ENCODE results near the gene MIB1. TPM values are rescaled to one million over a fixed set of nuclear protein-coding genes. Genes with fewer than 3 reads are reported as not detected.

MIB1 gene
- total RNA-seq, 1 experiment from 2014 or later: 48.8 TPM

- Mint-ChIP-seq H3K4me3 (peak overlapping the region; percentile 54 to 76), H3K36me3 (ENCODE audit: insufficient read depth in 1 of 3, low read depth in 3 of 3) (0 out of 7 replicates have a peak, but pooled peaks cover 0 to 6% (median 0%) of the 10 kb centered on the region in 3 experiments), H3K4me1 (peaks cover 59 to 67% of the 10 kb centered on the region in 2 experiments), H3K9me3 (no peaks in the 10 kb centered on the region; a peak in 2 of 5 replicates), H3K27ac (peak overlapping the region in 1 of 3 experiments; percentile 48; a peak in 1 of 7 replicates), H3K27me3 (ENCODE audit: low read depth) (no peaks in the 10 kb centered on the region)
- H3K4me2 ChIP-seq (ENCODE audit: insufficient read depth, insufficient read length, low read length): no peak overlapping the region
- peaks cover 26% of the 10 kb centered on the region; the same call in 1 of the 2 replicates for H3K79me2 ChIP-seq (ENCODE audit: insufficient read depth, low read length)
- H3K14ac ChIP-seq (ENCODE audit: insufficient read depth, low read length): no peak overlapping the region
- no peak overlapping the region for H2BK12ac ChIP-seq (ENCODE audit: insufficient read length, low read depth, low read length)
- H4K20me1 ChIP-seq (ENCODE audit: control insufficient read depth, insufficient read depth, insufficient read length): no peaks in the 10 kb centered on the region
- WGBS (ENCODE audit: extremely low coverage, insufficient read length, low lambda C conversion rate): no CpG with 5 or more reads among the region's 7 CpGs
- H3K56ac ChIP-seq (ENCODE audit: insufficient read length, low read depth, low read length): no peak overlapping the region
- no peak overlapping the region for H3K18ac ChIP-seq (ENCODE audit: insufficient read length, low read depth, low read length)
- H2BK20ac ChIP-seq (ENCODE audit: low read depth, low read length, poor library complexity, severe bottlenecking): no peak overlapping the region
- no peak overlapping the region for H2BK120ac ChIP-seq (ENCODE audit: low read depth, low read length, poor library complexity, severe bottlenecking)
- H2AK5ac ChIP-seq (ENCODE audit: insufficient read length, low read length): no peak overlapping the region
- H4K5ac ChIP-seq (ENCODE audit: insufficient read length, low read depth, low read length): no peak overlapping the region
- H3K4me1 ChIP-seq (ENCODE audit: insufficient read depth, low read length): no peaks in the 10 kb centered on the region
- TF ChIP-seq CTCF (conservative IDR thresholded peaks at IDR 0.05): no peak
- peaks cover 3% of the 10 kb centered on the region for H3K23me2 ChIP-seq (ENCODE audit: insufficient read length, low read depth, low read length, poor library complexity, severe bottlenecking)
- no peak overlapping the region for H4K91ac ChIP-seq (ENCODE audit: insufficient read length, low read depth, low read length)
- no peak overlapping the region for H2BK15ac ChIP-seq (ENCODE audit: low read depth, low read length)
- H3K4ac ChIP-seq (ENCODE audit: low read depth, low read length): no peak overlapping the region
- no peaks in the 10 kb centered on the region for H3K27me3 ChIP-seq (ENCODE audit: insufficient read depth, low read length)
- H3K9me3 ChIP-seq (ENCODE audit: control insufficient read depth, low read depth, low read length): no peaks in the 10 kb centered on the region
- no peak overlapping the region for H3T11ph ChIP-seq (ENCODE audit: low read length)
- H2AFZ ChIP-seq (ENCODE audit: low read length): no peak overlapping the region
- H3K27ac ChIP-seq (ENCODE audit: insufficient read length, low read depth, low read length): no peak overlapping the region
- H3K9ac ChIP-seq (ENCODE audit: extremely low read depth, insufficient read length, low read length): no peak overlapping the region
- H3K79me1 ChIP-seq (ENCODE audit: insufficient read depth, low read depth, low read length, poor library complexity, severe bottlenecking): no peaks in the 10 kb centered on the region
- no peak overlapping the region for H2BK5ac ChIP-seq (ENCODE audit: insufficient read length, low read length)
- H4K8ac ChIP-seq (replicated peaks; ENCODE audit: insufficient read length, low read depth, low read length): no peak overlapping the region
- no peak overlapping the region for H3K23ac ChIP-seq (ENCODE audit: insufficient read length, low read depth, low read length)
- no peak for DNase-seq
Measured at GRCh38 chr18:21743166-21743832, 2.7 kb downstream of the MIB1 start.

Measured in H9 (cell line).